Esophagus muscularis mucosa (tissue), 4 donors: ENCODE results near the gene DISP3. TPM values are rescaled to one million over a fixed set of nuclear protein-coding genes. Genes with fewer than 3 reads are reported as not detected.

Experiments
- DNase-seq: peaks from one replicate; pipeline ENCODE4 v3.0.0-alpha.2; 2017; ENCODE audit errors: extremely low spot score
- H3K27ac ChIP-seq, 4 donors: fragments of 200-600 bp; sonication (generic); replicated peaks in 1 of 4; 1 replicate in 3 of 4; 2 replicates in 1 of 4; pipeline ENCODE4 v1.5.1; 2016 to 2019; ENCODE audit warnings: mild to moderate bottlenecking in 1 of 4
- H3K27me3 ChIP-seq, 4 donors: fragments of 200-600 bp; sonication (generic); one replicate each; pipeline versions ENCODE4 v1.5.1 to v1.6.0; 2016 to 2019
- H3K36me3 ChIP-seq, 4 donors: fragments of 200-600 bp; sonication (generic); one replicate each; pipeline ENCODE4 v1.5.1; 2016 to 2019
- H3K4me1 ChIP-seq, 4 donors: fragments of 200-600 bp; sonication (generic); one replicate each; pipeline ENCODE4 v1.5.1; 2016 to 2019
- H3K4me3 ChIP-seq, 4 donors: fragments of 200-600 bp; sonication (generic); 1 replicate in 2 of 4; 2 replicates in 2 of 4; pipeline ENCODE4 v1.5.1; 2016 to 2019; ENCODE audit warnings: mild to moderate bottlenecking in 4 of 4, moderate library complexity in 1 of 4
- H3K9me3 ChIP-seq, 4 donors: fragments of 200-600 bp; sonication (generic); 1 replicate in 3 of 4; 2 replicates in 1 of 4; pipeline ENCODE4 v1.5.1; 2016 to 2019
- EP300 ChIP-seq: sonication (generic); formaldehyde crosslinking; IDR thresholded peaks from one replicate; pipeline ENCODE4 v1.6.1; 2017; ENCODE audit warnings: antibody characterized with exemption
- POLR2A ChIP-seq: fragments of 450-650 bp; IDR thresholded peaks from one replicate; pipeline ENCODE4 v1.6.1; 2017; ENCODE audit warnings: antibody characterized with exemption, moderate library complexity, mild to moderate bottlenecking, low read depth
- POLR2AphosphoS5 ChIP-seq, 2 donors: sonication (generic); formaldehyde crosslinking; IDR thresholded peaks; one replicate each; pipeline ENCODE4 v1.6.1; 2017; ENCODE audit warnings: antibody characterized with exemption in 2 of 2
- WGBS: methylation state at CpG from one replicate; pipeline ENCODE4 v1.1.5; 2018; 5-methylcytosine and 5-hydroxymethylcytosine counted together
- intact Hi-C: fragments of 100-400 bp; cut with DNase I; formaldehyde crosslinking; loops from one replicate; pipeline ENCODE4 v1.15.1; 2023
- total RNA-seq, 4 donors: library from RNA; depleted of rRNA; stranded (reverse); fragments of >200 nt; gene quantifications; one replicate each; pipeline versions ENCODE4 v1.1.0 to v1.2.1, GENCODE V29; 2016
- TF ChIP-seq, protein P1 (sequence below), 3 experiments: fragments of 200-600 bp in 2 of 3; fragments of 450-650 bp in 1 of 3; sonication (generic) in 2 of 3; IDR thresholded peaks; one replicate each; pipeline ENCODE4 v1.5.1; 2017 to 2019; ENCODE audit warnings: antibody characterized with exemption in 3 of 3, mild to moderate bottlenecking in 2 of 3, moderate library complexity in 1 of 3

DISP3 gene
- total RNA-seq, 4 donors from 2014 or later: not detected

DNA sequence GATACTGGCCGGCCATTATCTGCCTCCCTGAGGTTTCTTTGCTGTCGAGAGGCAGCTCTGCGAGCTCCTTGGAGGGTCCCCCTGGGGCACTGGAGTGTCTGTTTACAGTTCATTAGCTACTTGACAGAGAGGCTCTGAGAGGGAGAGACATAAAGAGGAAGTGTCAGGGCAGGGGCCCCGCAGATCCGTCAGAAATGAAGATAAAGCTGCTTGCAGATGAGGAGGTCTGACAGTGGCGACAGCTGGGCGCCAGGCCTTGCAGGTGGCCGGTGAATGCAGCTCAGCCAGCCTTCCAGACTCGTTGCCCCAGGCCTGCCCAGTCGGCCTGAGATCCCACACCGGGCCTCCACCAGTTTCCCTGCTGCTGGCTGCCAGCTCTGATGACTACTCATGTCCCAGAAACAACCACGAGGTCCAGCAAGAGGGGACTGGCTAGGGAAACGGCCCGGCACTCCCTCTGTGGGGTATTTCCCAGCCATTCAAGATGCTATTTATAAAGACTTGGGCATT, 84.7 kb downstream of the DISP3 start:
- no peaks in the 10 kb centered on the region for H3K4me1 ChIP-seq
- DNase-seq: no peak
- WGBS: 9% methylated on average over 11 of the region's 14 CpGs
- H3K9me3 ChIP-seq: no peaks in the 10 kb centered on the region
- TF ChIP-seq POLR2A (no peak), EP300 (no peak), POLR2AphosphoS5 (IDR thresholded peaks at IDR 0.05) (no peak)
- TF ChIP-seq, protein P1, sequence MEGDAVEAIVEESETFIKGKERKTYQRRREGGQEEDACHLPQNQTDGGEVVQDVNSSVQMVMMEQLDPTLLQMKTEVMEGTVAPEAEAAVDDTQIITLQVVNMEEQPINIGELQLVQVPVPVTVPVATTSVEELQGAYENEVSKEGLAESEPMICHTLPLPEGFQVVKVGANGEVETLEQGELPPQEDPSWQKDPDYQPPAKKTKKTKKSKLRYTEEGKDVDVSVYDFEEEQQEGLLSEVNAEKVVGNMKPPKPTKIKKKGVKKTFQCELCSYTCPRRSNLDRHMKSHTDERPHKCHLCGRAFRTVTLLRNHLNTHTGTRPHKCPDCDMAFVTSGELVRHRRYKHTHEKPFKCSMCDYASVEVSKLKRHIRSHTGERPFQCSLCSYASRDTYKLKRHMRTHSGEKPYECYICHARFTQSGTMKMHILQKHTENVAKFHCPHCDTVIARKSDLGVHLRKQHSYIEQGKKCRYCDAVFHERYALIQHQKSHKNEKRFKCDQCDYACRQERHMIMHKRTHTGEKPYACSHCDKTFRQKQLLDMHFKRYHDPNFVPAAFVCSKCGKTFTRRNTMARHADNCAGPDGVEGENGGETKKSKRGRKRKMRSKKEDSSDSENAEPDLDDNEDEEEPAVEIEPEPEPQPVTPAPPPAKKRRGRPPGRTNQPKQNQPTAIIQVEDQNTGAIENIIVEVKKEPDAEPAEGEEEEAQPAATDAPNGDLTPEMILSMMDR (IDR thresholded peaks at IDR 0.05): no peak
- peaks cover 0 to 94% (median 5%) of the 10 kb centered on the region in 4 donors for H3K27me3 ChIP-seq
- intact Hi-C loops: no loop called here
- H3K4me3 ChIP-seq: no peak overlapping the region
- no peak overlapping the region for H3K27ac ChIP-seq
- H3K36me3 ChIP-seq: no peaks in the 10 kb centered on the region

DNA sequence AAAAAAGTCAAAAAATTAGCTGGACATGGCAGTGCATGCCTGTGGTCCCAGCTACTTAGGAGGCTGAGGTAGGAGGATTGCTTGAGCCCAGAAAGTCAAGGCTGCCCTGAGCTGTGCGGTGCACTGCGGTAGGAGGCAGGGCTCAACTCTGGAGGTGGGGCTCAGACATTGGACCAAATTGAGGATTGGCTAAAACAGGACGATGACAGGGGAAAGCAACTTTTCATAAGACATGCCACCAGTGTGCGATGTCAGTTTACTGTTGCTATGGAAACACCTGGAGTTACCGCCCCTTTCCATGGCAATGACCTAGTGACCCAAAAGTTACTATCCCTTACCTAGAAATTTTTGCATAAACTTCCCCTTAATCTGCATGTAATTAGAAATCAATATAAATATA, 85.3 kb downstream of the DISP3 start:
- Histone ChIP-seq H3K27ac (no peak overlapping the region), H3K36me3 (no peaks in the 10 kb centered on the region), H3K4me3 (no peak overlapping the region), H3K27me3 (peaks cover 0 to 93% (median 5%) of the 10 kb centered on the region in 4 donors), H3K4me1 (no peaks in the 10 kb centered on the region), H3K9me3 (no peaks in the 10 kb centered on the region)
- TF ChIP-seq EP300 (no peak), POLR2A (no peak), POLR2AphosphoS5 (IDR thresholded peaks at IDR 0.05) (no peak)
- TF ChIP-seq, protein P1 (IDR thresholded peaks at IDR 0.05): no peak
- no peak for DNase-seq
- intact Hi-C loops: no loop called here
- WGBS: 77% methylated on average over 5 of the region's 5 CpGs

DNA sequence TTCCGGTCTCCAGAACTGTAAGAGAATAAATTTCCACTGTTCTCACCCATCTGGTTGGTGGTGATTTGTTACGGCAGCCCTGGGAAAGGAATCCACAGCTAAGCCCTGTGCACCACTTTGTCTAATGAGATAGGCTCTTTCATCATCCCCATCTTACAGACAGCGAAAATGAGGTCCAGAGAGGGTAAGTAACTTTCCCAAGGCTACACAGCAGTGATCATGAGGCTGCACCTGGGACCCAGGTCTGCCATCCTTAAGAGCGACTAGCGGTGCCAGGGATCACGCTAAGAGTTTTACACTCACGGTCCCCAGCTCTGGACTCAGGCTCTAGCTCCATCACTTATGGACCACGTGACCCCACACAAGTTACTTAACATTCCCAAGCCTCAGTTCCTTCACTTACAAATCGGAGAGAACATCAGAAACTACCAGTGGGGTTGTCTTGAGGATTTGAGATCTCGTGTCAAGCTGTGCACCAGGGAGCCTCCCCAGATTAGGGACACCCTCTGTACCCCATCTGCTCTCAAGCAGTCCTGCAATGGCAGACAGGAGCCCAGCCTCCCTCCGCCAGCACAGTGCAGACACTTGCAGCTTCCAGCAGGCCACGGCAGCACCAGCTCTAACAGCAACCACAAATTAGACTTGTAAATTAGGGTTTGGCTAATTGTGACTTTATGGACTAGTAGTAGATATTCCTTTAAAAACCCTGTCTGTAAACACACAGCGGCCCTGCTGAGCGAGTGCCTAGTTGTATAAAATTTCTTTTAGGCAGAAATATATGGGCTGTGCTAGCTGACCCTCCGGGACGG, 87.3 kb downstream of the DISP3 start:
- TF ChIP-seq POLR2AphosphoS5 (IDR thresholded peaks at IDR 0.05) (no peak), EP300 (no peak), POLR2A (no peak)
- TF ChIP-seq, protein P1 (IDR thresholded peaks at IDR 0.05): no peak
- Histone ChIP-seq H3K4me1 (no peaks in the 10 kb centered on the region), H3K27ac (no peak overlapping the region), H3K4me3 (no peak overlapping the region), H3K27me3 (peaks cover 0 to 93% (median 1%) of the 10 kb centered on the region in 4 donors), H3K9me3 (no peaks in the 10 kb centered on the region), H3K36me3 (no peaks in the 10 kb centered on the region)
- intact Hi-C loops: no loop called here
- 69% methylated on average over 16 of the region's 16 CpGs for WGBS
- DNase-seq: no peak

DNA sequence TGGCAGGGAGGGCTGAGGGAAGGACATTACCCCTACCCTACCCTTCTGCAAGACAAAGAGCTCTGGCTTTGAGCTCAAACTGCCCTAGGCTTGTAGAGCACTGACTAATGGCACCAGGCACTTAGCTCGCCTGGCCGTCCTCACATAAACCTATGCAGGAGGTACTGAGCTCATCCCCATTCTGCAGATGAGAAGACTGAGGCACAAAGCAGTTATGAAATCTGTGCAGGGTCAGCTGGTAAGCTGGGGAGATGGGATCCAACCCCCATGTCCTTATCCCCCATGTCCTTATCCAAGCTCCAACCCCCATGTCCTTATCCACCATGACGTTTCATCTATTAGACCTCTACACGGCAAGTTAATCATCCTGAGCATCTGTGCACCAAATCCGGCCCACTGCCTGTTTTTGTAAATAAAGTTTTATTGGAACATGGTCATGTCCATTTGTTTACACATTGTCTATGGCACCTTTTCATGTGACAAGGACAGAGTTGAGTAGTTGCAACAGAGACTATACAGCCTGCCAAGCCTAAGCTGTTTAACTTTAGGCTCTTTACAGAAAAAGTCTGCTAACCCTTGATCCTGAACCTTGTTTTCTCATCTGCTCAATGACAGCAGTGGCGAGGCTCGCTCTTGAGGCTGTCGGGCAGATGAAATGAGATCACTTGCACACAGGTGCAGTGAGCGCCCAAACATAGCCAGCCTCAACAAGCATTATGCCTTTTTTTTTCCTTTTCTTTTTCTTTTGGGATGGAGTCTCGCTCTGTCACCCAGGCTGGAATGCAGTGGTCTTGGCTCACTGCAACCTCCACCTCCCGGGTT, 88.5 kb downstream of the DISP3 start:
- 74% methylated on average over 11 of the region's 11 CpGs for WGBS
- no peak for DNase-seq
- Histone ChIP-seq H3K9me3 (no peaks in the 10 kb centered on the region), H3K4me3 (no peak overlapping the region), H3K4me1 (no peaks in the 10 kb centered on the region), H3K27me3 (peaks cover 0 to 93% (median 2%) of the 10 kb centered on the region in 4 donors), H3K27ac (no peak overlapping the region), H3K36me3 (no peaks in the 10 kb centered on the region)
- TF ChIP-seq POLR2A (no peak), EP300 (no peak), POLR2AphosphoS5 (IDR thresholded peaks at IDR 0.05) (no peak)
- TF ChIP-seq, protein P1 (IDR thresholded peaks at IDR 0.05): no peak
- intact Hi-C loops: no loop called here
